ENCODE data around the gene PPARG.

Gene PPARG

DNA sequence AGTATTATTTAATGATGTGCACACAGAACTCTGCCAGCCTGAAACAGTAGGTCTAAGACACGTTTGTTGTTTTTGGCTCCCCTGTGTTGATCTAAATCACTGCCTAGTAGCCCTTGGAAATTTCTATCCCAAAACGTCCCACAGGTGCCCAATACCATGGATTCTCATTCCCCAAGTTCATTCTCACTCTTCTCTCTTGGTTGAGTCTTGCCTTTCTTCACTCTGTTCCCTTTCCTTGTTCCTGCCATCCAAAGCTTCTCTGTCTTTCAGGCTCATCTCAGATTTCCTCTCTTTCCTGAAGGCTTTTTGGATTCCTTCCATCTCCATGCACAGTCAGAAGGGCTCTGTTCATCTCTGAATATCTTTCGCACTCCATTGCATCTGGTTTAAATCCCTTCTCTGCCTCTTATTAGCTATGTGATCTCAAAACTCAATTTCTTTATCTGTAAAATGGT lies 54.2 kb downstream of the PPARG start:
- DNase-seq (ENCODE audit: low read depth, low spot score), result no peak

GRCh38 chr3:12345141-12345561 lies 56.3 kb downstream of the PPARG start:
- DNase-seq (ENCODE audit: low read depth, low spot score), result no peak

DNA sequence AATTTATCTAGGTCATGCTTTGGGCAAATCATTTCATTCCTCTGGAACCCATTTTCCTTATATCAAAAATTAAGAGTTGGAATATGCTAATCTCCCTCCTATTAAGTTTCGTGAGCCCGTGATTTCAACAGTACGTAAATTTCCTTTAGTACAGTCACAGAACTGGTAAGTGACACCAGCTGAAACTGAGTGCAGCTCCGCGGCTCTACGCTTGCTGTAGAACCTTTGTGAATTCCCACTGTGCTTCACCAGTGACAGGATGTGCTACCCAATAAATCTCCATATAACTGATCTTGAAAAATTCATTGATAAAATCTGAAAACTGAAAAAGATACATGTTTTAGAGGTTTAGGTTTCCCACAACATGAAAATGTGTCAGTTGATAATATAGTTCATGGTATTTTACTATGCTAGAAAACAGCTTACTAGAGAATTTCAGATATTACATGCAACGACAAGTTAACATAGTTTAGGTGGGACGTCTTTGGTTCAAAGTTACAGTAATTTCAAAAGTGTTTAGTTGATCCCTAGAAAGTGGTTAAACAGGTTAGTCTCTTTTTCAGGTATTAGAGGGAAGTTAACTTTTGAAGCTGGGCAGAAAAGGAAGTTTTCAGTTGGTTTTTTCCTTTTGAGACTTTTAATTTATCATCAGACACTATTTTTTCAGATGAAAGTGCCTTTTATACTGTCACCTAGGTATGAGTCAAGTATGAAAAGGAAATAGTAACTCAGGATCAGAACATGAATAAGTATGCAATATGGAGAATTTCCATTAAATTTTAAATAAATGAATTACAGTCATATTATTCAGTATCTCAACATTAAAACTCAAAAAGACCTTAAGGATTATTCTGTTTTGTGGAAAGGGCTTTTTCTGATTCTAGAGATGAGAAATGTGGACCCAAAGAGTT lies 57.0 kb downstream of the PPARG start:
- no peak for DNase-seq (ENCODE audit: low read depth, low spot score)

GRCh38 chr3:12347301-12347700 lies 58.4 kb downstream of the PPARG start:
- no peak for DNase-seq (ENCODE audit: low read depth, low spot score)

GRCh38 chr3:12349895-12350811 lies 61.3 kb downstream of the PPARG start:
- no peak for DNase-seq (ENCODE audit: low read depth, low spot score)

GRCh38 chr3:12351145-12351544 lies 62.3 kb downstream of the PPARG start:
- no peak for DNase-seq (ENCODE audit: low read depth, low spot score)

- no peak for DNase-seq (ENCODE audit: low read depth, low spot score)
Observed at GRCh38 chr3:12352253-12352652, 63.4 kb downstream of the PPARG start.

DNA sequence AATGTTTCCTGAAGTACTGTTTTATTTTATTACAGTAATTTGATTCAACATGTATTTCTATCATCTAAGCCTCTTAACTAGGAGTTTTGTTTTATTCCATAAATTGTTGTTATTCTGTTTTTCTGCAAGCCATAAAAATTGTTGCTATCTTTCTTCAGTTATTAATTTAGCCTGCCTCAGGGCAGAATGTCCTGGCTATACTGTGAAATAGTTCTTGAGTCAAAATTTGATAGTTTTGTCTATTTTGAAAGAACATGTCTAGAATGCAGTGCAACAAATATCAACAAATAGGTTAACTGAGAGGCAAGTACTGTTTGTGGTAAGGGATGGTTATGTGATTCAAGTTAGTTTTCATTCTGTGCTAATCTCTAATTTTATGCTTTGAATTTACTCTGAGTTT lies 63.9 kb downstream of the PPARG start:
- no peak for DNase-seq (ENCODE audit: low read depth, low spot score)

DNA sequence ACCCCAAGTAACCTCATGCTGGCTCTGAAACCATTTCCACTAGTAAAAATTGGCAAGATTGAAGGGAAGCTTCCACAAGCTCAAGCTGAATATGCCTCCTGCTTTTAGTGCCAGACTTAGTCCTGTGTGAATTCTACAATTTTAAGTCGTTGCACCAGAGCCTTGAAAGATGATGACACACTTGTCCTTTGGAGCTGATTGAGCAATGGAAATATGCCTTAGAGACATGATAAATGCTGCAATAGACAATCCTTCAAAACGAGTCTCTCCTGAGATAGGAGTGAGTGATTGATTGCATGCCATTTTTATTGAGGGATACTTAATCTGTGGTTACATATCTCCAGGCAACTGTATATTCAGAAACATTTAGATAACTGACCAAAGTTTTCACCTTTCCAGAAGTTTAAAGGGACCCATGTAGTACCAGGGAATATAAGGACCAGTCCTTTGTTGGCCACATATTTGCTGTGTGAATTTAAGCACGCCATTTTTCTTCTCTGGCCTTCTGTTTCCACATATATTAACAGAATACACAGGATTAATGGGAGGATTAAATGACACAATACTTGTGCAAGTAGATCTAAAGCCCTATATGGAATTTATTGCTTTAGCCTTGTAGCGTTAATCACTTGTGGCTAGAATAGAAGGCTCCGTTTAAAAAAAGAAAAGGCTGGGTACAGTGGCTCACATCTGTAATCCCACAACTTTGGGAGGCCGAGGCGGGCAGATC lies 65.1 kb downstream of the PPARG start:
- DNase-seq (ENCODE audit: low read depth, low spot score), result no peak

- no peak for DNase-seq (ENCODE audit: low read depth, low spot score)
Observed at GRCh38 chr3:12356175-12356574, 67.3 kb downstream of the PPARG start.

DNA sequence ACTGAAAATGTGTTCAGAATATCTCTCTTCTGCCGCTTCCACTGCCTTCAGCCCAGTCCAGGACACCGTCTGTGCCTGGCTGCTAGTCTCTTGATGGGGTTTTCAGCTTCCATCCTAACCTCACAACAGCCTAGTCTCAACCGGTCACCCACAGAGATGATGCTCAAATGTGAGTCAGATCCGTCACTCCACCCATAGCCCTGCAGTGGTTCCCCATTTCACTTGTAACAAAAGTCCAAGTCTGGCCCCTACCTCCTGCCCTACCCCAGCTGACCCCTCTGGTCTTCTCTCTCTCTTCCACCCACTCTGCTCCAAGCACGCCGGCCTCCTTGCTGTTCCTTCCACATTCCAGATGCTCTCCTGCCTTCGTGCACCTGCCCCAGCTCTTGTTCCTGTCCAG lies 68.1 kb downstream of the PPARG start:
- DNase-seq (ENCODE audit: low read depth, low spot score), result no peak

DNA sequence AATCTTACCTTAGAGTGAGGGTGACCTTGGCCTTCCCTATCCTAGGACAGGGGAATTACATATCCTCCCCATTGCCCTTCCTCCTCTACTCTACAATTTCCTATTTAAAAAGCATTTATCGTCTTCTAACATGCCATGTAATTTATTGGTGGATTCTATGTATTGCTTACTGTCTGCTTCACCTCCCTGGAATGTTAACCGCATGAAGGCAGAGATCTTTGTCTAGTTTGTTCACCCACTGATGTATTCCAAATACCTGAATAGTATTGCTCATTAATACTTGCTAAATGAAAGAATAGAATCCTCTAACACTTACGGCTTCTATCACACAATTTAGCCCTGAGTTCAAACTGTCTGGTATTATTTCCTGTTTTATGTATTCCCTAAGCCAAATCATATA lies 68.6 kb downstream of the PPARG start:
- DNase-seq (ENCODE audit: low read depth, low spot score), result no peak

DNA sequence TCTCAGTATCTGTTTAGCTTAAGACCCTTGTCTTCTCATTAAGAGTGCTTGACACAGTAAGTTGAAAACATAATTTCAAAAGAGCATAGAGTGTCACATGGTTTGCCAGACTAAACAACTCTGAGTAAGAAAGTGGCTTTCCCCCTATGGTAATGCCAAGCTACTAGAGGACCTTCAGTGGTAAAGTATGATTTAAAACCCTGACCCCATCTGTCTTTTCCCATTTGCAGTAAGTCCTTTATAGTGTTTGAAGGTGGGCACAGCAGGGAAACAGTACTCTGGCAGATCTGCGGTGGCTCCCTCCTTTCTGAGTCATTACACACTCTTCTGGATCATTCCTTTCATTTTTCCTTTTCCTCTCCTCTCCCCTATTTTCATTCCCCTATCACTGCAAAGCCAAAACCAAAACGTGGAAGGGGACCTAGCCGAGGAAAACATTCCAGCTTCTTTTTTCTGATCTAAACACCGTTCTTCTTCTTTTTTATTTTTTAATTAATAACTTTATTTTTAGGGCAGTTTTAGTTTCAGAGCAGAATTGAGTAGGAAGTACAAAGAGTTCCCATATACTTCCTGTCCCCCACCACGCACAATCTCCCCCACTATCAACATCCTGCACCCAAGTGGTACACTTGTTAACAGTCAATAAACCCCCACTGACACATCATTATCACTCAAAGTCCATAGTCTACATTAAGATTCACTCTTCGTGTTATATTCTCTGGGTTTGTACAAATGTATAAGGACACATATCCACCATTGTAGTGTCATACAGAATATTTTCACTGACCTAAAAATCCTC lies 74.7 kb downstream of the PPARG start:
- no peak for DNase-seq (ENCODE audit: low read depth, low spot score)

GRCh38 chr3:12367346-12367745 lies 78.5 kb downstream of the PPARG start:
- DNase-seq (ENCODE audit: low read depth, low spot score), result no peak

GRCh38 chr3:12369029-12369428 lies 80.2 kb downstream of the PPARG start:
- no peak for DNase-seq (ENCODE audit: low read depth, low spot score)

- no peak for DNase-seq (ENCODE audit: low read depth, low spot score)
Observed at GRCh38 chr3:12369598-12369997, 80.7 kb downstream of the PPARG start.

GRCh38 chr3:12370758-12371157 lies 81.9 kb downstream of the PPARG start:
- DNase-seq (ENCODE audit: low read depth, low spot score), result no peak

DNA sequence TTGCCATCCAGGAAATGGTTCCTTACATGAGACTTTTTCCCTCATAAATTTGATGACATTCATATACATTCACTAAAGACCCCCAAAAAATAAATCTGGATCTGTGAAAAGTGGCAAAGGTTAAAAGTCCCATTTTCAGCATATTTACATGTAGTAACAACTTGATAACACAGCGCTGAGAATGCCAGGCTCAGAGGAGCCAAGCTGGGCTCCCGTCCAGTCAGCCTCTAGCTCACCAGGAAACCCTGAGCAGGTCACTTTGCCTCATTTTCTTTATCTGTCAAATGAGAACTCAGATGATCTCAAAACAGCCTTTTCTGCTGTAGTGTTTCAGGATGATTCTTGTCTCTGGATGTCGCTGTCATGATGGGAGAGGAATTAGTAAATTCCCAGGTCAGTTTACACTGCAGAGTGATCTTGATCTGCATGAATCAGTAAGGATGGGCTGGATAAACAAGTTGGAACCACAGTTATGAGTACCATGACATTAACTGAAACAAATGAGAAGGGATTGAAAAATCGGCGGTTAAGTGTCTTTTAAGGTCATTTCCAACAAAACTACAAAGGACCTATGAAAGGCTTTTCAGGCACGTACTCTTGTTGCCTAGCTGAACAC lies 82.8 kb downstream of the PPARG start:
- DNase-seq (ENCODE audit: low read depth, low spot score), result no peak

- no peak for DNase-seq (ENCODE audit: low read depth, low spot score)
Observed at GRCh38 chr3:12372741-12373280, 83.9 kb downstream of the PPARG start.

DNA sequence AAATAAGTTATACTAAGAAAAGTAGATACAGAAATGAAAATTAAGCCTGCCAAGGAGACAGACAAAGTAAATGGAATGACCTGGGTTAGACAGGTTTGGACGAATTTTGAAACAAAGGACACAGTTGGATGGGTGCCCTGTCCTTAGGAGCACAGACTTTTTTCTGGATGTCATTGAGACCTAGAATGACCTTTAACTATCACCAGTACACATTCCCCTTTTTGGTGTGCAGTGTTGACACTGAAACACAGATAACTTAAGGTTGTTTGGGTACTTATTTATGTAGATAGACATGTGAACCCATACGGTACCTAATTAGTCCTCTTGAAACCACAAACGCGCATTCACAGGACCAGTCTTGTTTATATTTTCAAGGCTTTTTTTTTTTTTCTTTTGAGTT lies 86.7 kb downstream of the PPARG start:
- DNase-seq (ENCODE audit: low read depth, low spot score), result no peak
